Lung (tissue), 12 donors: ENCODE results near the gene PCDHB13. TPM values are rescaled to one million over a fixed set of nuclear protein-coding genes. Genes with fewer than 3 reads are reported as not detected.
A peak's percentile ranks its signal among the peaks of the same experiment; 100 is the strongest.
"Not testable (repeated sequence)": the region's sequence is repeated elsewhere in the genome, so short reads cannot be mapped to it uniquely, and the experiment has no call there.

Experiments
- ATAC-seq: fragments of 200-7000 bp; cut with Tn5 transposase; one replicate; pipeline ENCODE4 v1.9.1; 2020; ENCODE audit warnings: moderate number of reproducible peaks; ENCODE audit not compliant: insufficient read depth, low FRiP score
- DNase-seq, 3 donors: peaks; one replicate each; pipeline ENCODE4 v3.0.0-alpha.2; 2013 to 2017
- H3K27ac ChIP-seq, 2 donors: one replicate each; pipeline ENCODE4 v1.5.1; 2013; ENCODE audit warnings: mild to moderate bottlenecking in 2 of 2, moderate library complexity in 2 of 2, control low read depth in 1 of 2, inconsistent platforms in 1 of 2, low read depth in 1 of 2, low read length in 1 of 2
- H3K27me3 ChIP-seq, 3 donors: one replicate each; pipeline ENCODE4 v1.5.1; 2013; ENCODE audit warnings: low read length in 2 of 3; ENCODE audit not compliant: control insufficient read depth in 3 of 3, insufficient read depth in 3 of 3
- H3K36me3 ChIP-seq, 4 donors: one replicate each; pipeline ENCODE4 v1.5.1; 2013; ENCODE audit warnings: low read length in 4 of 4, mild to moderate bottlenecking in 1 of 4, moderate library complexity in 1 of 4; ENCODE audit not compliant: control insufficient read depth in 4 of 4, insufficient read depth in 4 of 4
- H3K4me1 ChIP-seq, 5 donors: one replicate each; pipeline ENCODE4 v1.5.1; 2013; ENCODE audit warnings: low read length in 5 of 5, mild to moderate bottlenecking in 2 of 5, moderate library complexity in 1 of 5; ENCODE audit not compliant: control insufficient read depth in 5 of 5, insufficient read depth in 5 of 5
- H3K4me3 ChIP-seq: one replicate; pipeline ENCODE4 v1.5.1; 2013; ENCODE audit warnings: mild to moderate bottlenecking, control low read depth, moderate library complexity
- H3K9ac ChIP-seq, 2 donors: one replicate each; pipeline ENCODE4 v1.5.1; 2013; ENCODE audit warnings: low read length in 2 of 2, control low read depth in 1 of 2; ENCODE audit not compliant: insufficient read depth in 1 of 2
- H3K9me3 ChIP-seq, 4 donors: one replicate each; pipeline ENCODE4 v1.5.1; 2013; ENCODE audit warnings: low read length in 3 of 4, mild to moderate bottlenecking in 1 of 4, moderate library complexity in 1 of 4; ENCODE audit not compliant: control insufficient read depth in 4 of 4, insufficient read depth in 3 of 4
- CTCF ChIP-seq: IDR thresholded peaks from 2 replicates; pipeline ENCODE4 v1.5.1; 2012; ENCODE audit warnings: mild to moderate bottlenecking; ENCODE audit errors: control extremely low read depth, extremely low read depth
- WGBS, 2 donors: extraction: QIAGEN DNeasy Blood & Tissue Kit; methylation state at CpG; one replicate each; pipeline ENCODE4 v1.1.7; 2013; 5-methylcytosine and 5-hydroxymethylcytosine counted together
- polyA plus RNA-seq, 2 donors: library from polyadenylated mRNA; stranded (reverse); fragments of 200-250 nt; gene quantifications; one replicate each; pipeline ENCODE4 v1.2.1, GENCODE V29; 2013
- total RNA-seq, 2 donors: library from RNA; depleted of rRNA in 1 of 2; stranded (reverse); fragments of >200 nt in 1 of 2; gene quantifications; one replicate each; pipeline ENCODE4 v1.2.1, GENCODE V29; 2014 to 2021
- donor health status: control.
- donor health status: control.
- donor health status: Bipolar disorder and iron deficiency.
- donor health status: healthy.
- donor health status: DM: yes; HTN: yes; CAD: no.

The PCDHB13 gene
- total and polyA plus RNA-seq, 4 donors, result 0.58 to 7.7 (median 2.0) TPM

- H3K4me1 ChIP-seq, DNase-seq, H3K27me3 ChIP-seq, H3K27ac ChIP-seq, H3K9ac ChIP-seq, H3K4me3 ChIP-seq, ATAC-seq, H3K36me3 ChIP-seq: not testable (repeated sequence)
- peaks cover under 1 to 32% (median 16%) of the 10 kb centered on the region in 4 donors for H3K9me3 ChIP-seq
- WGBS, 2 donors, result 33 to 37% methylated on average over 20 to 33 of the region's 35 CpGs
Measured at GRCh38 chr5:141201646-141202045, 12.1 kb upstream of the PCDHB13 start.

- no peak for TF ChIP-seq CTCF
- no peaks in the 10 kb centered on the region for H3K36me3 ChIP-seq
- DNase-seq (peak; percentile 40 to 64 (median 54)), ATAC-seq (no peak)
- WGBS, 2 donors, result 14 to 19% methylated on average over 11 of the region's 11 CpGs
- no peaks in the 10 kb centered on the region for H3K27me3 ChIP-seq
- H3K4me3 ChIP-seq, result no peak within 1 kb of the TSS
- H3K27ac ChIP-seq, result no peak within 1 kb of the TSS
- peaks cover 0 to 2% (median 0%) of the 10 kb centered on the region in 5 donors for H3K4me1 ChIP-seq
- peaks cover 0 to 28% (median 13%) of the 10 kb centered on the region in 4 donors for H3K9me3 ChIP-seq
- no peak within 1 kb of the TSS for H3K9ac ChIP-seq
Measured at GRCh38 chr5:141208478-141208877, 5.2 kb upstream of the PCDHB13 start, which contains the start of gene PCDHB12. TSS of gene PCDHB12 (plus strand) at chr5:141208719. CDS start at chr5:141208908, 189 bp downstream.

GRCh38 chr5:141210281-141210680, 3.4 kb upstream of the PCDHB13 start:
- peaks cover 0 to 34% (median 15%) of the 10 kb centered on the region in 4 donors for H3K9me3 ChIP-seq
- DNase-seq, ATAC-seq, H3K36me3 ChIP-seq, H3K4me1 ChIP-seq, H3K9ac ChIP-seq, H3K27me3 ChIP-seq, H3K27ac ChIP-seq, H3K4me3 ChIP-seq: not testable (repeated sequence)
- WGBS, 2 donors, result 31 to 40% methylated on average over 34 to 39 of the region's 39 CpGs

- ATAC-seq, DNase-seq, H3K27ac ChIP-seq, H3K4me3 ChIP-seq, H3K27me3 ChIP-seq, H3K9ac ChIP-seq, H3K36me3 ChIP-seq, H3K4me1 ChIP-seq: not testable (repeated sequence)
- peaks cover 0 to 34% (median 15%) of the 10 kb centered on the region in 4 donors for H3K9me3 ChIP-seq
- 24 to 40% methylated on average over 12 to 21 of the region's 27 CpGs for WGBS, 2 donors
Measured at GRCh38 chr5:141210849-141211248, 2.9 kb upstream of the PCDHB13 start.

- not testable (repeated sequence) for H3K36me3 ChIP-seq, DNase-seq, H3K4me1 ChIP-seq, H3K9ac ChIP-seq, H3K4me3 ChIP-seq, ATAC-seq, H3K27ac ChIP-seq, H3K27me3 ChIP-seq
- whole genome bisulfite sequencing, 2 donors, result 51 to 71% methylated on average over 8 to 11 of the region's 12 CpGs
- peaks cover 0 to 37% (median 13%) of the 10 kb centered on the region in 4 donors for H3K9me3 ChIP-seq
Measured at GRCh38 chr5:141214583-141214982, 864 bp downstream of the PCDHB13 start.

- H3K4me1 ChIP-seq, H3K27me3 ChIP-seq, H3K9ac ChIP-seq, ATAC-seq, H3K36me3 ChIP-seq, DNase-seq, H3K4me3 ChIP-seq, H3K27ac ChIP-seq: not testable (repeated sequence)
- H3K9me3 ChIP-seq, result peaks cover 0 to 29% (median 15%) of the 10 kb centered on the region in 4 donors
- WGBS, 2 donors, result 34 to 44% methylated on average over 26 to 37 of the region's 40 CpGs
Measured at GRCh38 chr5:141215504-141215903, 1.8 kb downstream of the PCDHB13 start.

- 27 to 37% methylated on average over 10 to 22 of the region's 26 CpGs for WGBS, 2 donors
- not testable (repeated sequence) for DNase-seq, H3K4me1 ChIP-seq, H3K36me3 ChIP-seq, H3K9ac ChIP-seq, ATAC-seq, H3K27ac ChIP-seq, H3K4me3 ChIP-seq, H3K27me3 ChIP-seq
- H3K9me3 ChIP-seq, result peaks cover 0 to 30% (median 14%) of the 10 kb centered on the region in 4 donors
Measured at GRCh38 chr5:141216035-141216434, 2.3 kb downstream of the PCDHB13 start.
